ENCODE measurements around the gene DIO3. TPM values are rescaled to one million over a fixed set of nuclear protein-coding genes. Genes with fewer than 3 reads are reported as not detected.
A peak's percentile ranks its signal among the peaks of the same experiment; 100 is the strongest.

DIO3 gene
- total RNA-seq, 2 donors from 2014 or later, result not detected

DNA sequence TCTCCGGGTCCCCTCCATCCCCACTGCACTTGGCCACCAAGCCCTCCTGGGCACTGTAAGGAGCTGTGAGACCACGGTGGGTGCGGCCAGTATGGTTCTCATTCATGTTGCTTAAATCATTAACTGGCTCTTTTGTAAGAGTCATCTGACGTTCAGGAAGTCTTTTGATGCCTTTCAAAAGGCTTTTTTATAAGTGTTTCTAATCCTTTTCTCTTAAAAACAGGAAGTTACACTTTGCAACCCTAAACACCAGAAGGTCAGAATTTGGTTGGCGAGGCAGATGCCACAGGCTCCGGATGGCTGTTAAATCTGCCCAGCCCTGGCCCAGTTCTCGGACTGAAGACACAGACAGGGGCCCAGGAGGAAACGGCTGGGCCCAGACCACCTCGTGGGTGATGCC is 26.1 kb upstream of the DIO3 start:
- no peaks in the 10 kb centered on the region for H3K9me3 Mint-ChIP-seq
- no peak overlapping the region for H3K4me3 Mint-ChIP-seq
- H3K27ac Mint-ChIP-seq, result no peak overlapping the region
- peaks cover 20% of the 10 kb centered on the region for H3K27me3 Mint-ChIP-seq
- no peaks in the 10 kb centered on the region for H3K36me3 Mint-ChIP-seq (ENCODE audit: low read depth)
- ATAC-seq (replicated peaks), result no peak
- peaks cover 9% of the 10 kb centered on the region for H3K4me1 Mint-ChIP-seq

DNA sequence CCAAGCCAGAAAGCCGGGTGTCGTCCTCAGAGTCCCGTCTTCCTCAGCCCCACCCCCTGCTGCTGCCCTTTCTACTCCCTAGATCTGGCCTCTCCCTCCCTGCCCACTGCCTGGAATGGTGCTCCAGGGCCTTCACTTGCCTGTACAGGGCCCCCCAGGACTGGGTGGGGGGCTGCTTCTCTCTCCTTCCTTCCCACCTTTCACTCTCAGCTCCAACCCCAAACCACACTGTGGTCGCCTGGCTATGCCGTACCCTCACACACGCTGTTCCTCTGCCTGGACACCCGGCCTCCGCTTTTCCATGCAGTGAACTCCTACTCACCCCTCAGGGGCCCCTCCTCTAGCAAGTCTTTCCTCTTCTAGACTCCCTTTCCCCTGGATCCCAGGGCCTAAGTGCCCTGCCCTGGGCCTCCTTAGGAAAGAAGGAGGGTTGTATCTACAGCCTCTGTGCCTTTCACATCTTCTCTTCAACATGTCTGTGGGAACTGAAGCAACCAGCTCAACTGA is 25.5 kb upstream of the DIO3 start:
- Mint-ChIP-seq H3K36me3 (ENCODE audit: low read depth) (no peaks in the 10 kb centered on the region), H3K9me3 (no peaks in the 10 kb centered on the region), H3K27me3 (peaks cover 17% of the 10 kb centered on the region), H3K4me3 (no peak overlapping the region), H3K4me1 (peaks cover 6% of the 10 kb centered on the region), H3K27ac (peak overlapping the region; percentile 87)
- no peak for ATAC-seq (replicated peaks)

DNA sequence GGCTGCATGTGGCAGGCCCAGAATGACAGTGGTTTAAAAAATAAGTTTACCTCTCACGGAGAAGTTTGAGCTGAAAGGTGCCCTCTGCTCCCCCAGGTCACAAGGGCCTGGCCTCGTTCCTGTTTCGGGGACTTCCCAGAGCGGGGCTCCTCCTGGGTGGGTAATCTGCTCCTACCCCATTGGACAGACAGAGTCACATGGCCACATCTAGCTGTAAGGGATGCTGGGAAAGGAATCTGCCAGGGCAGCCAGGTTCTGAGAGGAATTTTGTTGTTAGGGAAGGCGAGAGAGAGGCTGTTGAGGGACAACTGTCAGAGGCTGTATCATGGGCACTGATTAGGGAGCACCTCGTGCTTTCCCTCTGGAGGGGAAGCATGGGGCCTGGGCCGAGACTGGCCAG is 24.0 kb upstream of the DIO3 start:
- peaks cover 6% of the 10 kb centered on the region for H3K4me1 Mint-ChIP-seq
- no peaks in the 10 kb centered on the region for H3K9me3 Mint-ChIP-seq
- no peaks in the 10 kb centered on the region for H3K36me3 Mint-ChIP-seq (ENCODE audit: low read depth)
- H3K27ac Mint-ChIP-seq, result no peak overlapping the region
- no peak overlapping the region for H3K4me3 Mint-ChIP-seq
- peaks cover 17% of the 10 kb centered on the region for H3K27me3 Mint-ChIP-seq
- no peak for ATAC-seq (replicated peaks)

- no peaks in the 10 kb centered on the region for H3K36me3 Mint-ChIP-seq (ENCODE audit: low read depth)
- no peak overlapping the region for H3K27ac Mint-ChIP-seq
Observed at GRCh38 chr14:101538878-101539277, 22.4 kb upstream of the DIO3 start.

DNA sequence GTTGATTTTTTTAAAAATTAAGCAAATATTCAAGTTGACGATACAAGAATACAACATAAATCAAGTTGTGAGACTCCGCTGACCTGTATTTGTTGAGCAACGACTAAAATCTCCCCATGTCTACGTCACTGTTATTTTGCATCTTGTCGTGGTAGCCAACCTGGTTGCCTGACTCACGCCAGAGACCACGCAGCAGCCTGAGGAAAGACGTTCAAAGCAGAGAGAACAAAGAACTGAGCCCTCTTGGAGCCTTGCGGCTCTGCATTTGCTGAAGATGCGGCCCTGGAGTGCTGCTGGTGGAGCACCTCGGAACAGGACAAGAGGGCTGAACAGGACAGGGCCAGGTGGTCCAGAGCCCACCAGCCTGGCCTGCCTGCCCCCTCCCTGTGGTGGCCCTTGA is 21.4 kb upstream of the DIO3 start:
- H3K9me3 Mint-ChIP-seq, result no peaks in the 10 kb centered on the region
- ATAC-seq (replicated peaks), result no peak
- peaks cover 14% of the 10 kb centered on the region for H3K27me3 Mint-ChIP-seq
- H3K36me3 Mint-ChIP-seq (ENCODE audit: low read depth), result no peaks in the 10 kb centered on the region
- peaks cover 6% of the 10 kb centered on the region for H3K4me1 Mint-ChIP-seq
- no peak overlapping the region for H3K27ac Mint-ChIP-seq
- no peak overlapping the region for H3K4me3 Mint-ChIP-seq

More at GRCh38 chr14:101538878-101539277, 22.4 kb upstream of the DIO3 start:
- H3K4me3 Mint-ChIP-seq, result no peak overlapping the region
- peaks cover 17% of the 10 kb centered on the region for H3K27me3 Mint-ChIP-seq
- no peaks in the 10 kb centered on the region for H3K9me3 Mint-ChIP-seq
- no peak for ATAC-seq (replicated peaks)
- peaks cover 6% of the 10 kb centered on the region for H3K4me1 Mint-ChIP-seq

- H3K4me3 Mint-ChIP-seq, result no peak overlapping the region
- H3K27me3 Mint-ChIP-seq, result peaks cover 13% of the 10 kb centered on the region
- no peak for ATAC-seq (replicated peaks)
- no peaks in the 10 kb centered on the region for H3K36me3 Mint-ChIP-seq (ENCODE audit: low read depth)
- H3K9me3 Mint-ChIP-seq, result no peaks in the 10 kb centered on the region
- H3K27ac Mint-ChIP-seq, result no peak overlapping the region
- peaks cover 4% of the 10 kb centered on the region for H3K4me1 Mint-ChIP-seq
Observed at GRCh38 chr14:101540481-101541462, 20.5 kb upstream of the DIO3 start.

- no peaks in the 10 kb centered on the region for H3K9me3 Mint-ChIP-seq
- no peak overlapping the region for H3K27ac Mint-ChIP-seq
- H3K27me3 Mint-ChIP-seq, result peaks cover 9% of the 10 kb centered on the region
- H3K36me3 Mint-ChIP-seq (ENCODE audit: low read depth), result no peaks in the 10 kb centered on the region
- no peak overlapping the region for H3K4me3 Mint-ChIP-seq
- ATAC-seq (replicated peaks), result no peak
- no peaks in the 10 kb centered on the region for H3K4me1 Mint-ChIP-seq
Observed at GRCh38 chr14:101542391-101542790, 18.9 kb upstream of the DIO3 start.

DNA sequence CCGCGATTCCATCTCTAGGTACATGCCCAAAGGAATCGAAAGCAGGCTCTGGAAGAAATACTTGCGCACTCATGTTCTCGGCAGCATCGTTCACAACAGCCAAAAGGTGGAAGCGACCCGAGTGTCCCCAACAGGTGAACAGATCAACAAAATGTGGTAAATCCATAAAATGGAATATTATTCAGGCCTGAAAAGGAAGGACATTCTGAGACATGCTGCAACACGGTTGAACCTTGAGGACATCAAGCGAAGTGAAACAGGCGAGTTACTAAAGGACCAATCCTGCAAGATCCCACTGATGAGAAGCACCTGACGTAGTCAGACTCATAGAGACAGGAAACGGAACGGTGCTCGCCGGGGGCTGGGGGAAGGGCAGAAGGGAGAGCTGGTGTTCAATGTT is 17.5 kb upstream of the DIO3 start:
- Mint-ChIP-seq H3K27me3 (peaks cover 6% of the 10 kb centered on the region), H3K4me3 (no peak overlapping the region), H3K27ac (no peak overlapping the region), H3K9me3 (no peaks in the 10 kb centered on the region), H3K36me3 (ENCODE audit: low read depth) (no peaks in the 10 kb centered on the region), H3K4me1 (no peaks in the 10 kb centered on the region)
- no peak for ATAC-seq (replicated peaks)

DNA sequence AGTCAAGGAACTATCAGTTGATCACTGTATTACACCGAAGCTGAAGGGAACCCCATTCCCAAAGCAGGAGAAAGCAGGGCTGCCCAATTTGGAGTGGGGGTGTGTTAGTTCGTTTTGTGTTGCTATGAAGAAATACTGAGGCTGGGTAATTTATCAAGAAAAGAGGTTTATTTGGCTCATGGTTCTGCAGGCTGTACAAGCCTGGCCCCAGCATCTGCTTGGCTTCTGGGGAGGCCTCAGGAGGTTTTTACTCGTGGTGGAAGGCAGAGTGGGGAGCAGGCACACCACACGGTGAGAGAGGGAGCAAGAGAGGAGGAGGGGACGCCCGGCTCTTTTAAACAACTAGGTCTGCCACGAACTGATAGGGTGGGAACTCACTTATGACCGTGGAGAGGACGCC is 16.7 kb upstream of the DIO3 start:
- H3K9me3 Mint-ChIP-seq, result no peaks in the 10 kb centered on the region
- H3K4me3 Mint-ChIP-seq, result no peak overlapping the region
- ATAC-seq (replicated peaks), result no peak
- peaks cover 6% of the 10 kb centered on the region for H3K27me3 Mint-ChIP-seq
- no peaks in the 10 kb centered on the region for H3K36me3 Mint-ChIP-seq (ENCODE audit: low read depth)
- no peaks in the 10 kb centered on the region for H3K4me1 Mint-ChIP-seq
- H3K27ac Mint-ChIP-seq, result no peak overlapping the region

DNA sequence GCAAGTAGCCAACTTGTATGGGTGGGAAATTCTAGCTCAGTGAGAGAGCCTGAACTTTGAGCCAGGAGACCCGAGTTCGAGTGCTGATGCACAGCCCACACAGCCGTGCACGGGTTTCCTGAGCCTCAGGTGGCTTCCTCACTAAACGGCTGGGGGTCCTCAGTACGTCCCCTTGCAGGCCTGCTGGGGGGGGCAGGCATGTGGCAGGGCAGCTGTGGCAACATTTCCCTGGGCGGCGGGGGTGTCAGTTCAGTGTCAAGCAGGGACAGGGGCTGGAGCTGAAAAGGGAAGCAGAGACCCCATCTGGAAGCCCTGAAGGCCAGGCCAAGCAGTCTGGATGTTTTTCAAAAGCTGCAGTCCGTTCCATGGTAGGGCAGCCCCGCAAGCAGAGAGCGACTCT is 14.6 kb upstream of the DIO3 start:
- no peak for ATAC-seq (replicated peaks)
- H3K27me3 Mint-ChIP-seq, result peaks cover 10% of the 10 kb centered on the region
- H3K27ac Mint-ChIP-seq, result no peak overlapping the region
- H3K4me1 Mint-ChIP-seq, result no peaks in the 10 kb centered on the region
- H3K36me3 Mint-ChIP-seq (ENCODE audit: low read depth), result no peaks in the 10 kb centered on the region
- no peak overlapping the region for H3K4me3 Mint-ChIP-seq
- H3K9me3 Mint-ChIP-seq, result no peaks in the 10 kb centered on the region

- Mint-ChIP-seq H3K27ac (no peak overlapping the region), H3K4me1 (no peaks in the 10 kb centered on the region), H3K4me3 (no peak overlapping the region), H3K27me3 (peaks cover 10% of the 10 kb centered on the region), H3K9me3 (no peaks in the 10 kb centered on the region), H3K36me3 (ENCODE audit: low read depth) (no peaks in the 10 kb centered on the region)
- ATAC-seq (replicated peaks), result no peak
Observed at GRCh38 chr14:101547107-101547738, 14.1 kb upstream of the DIO3 start.

- Mint-ChIP-seq H3K9me3 (no peaks in the 10 kb centered on the region), H3K27me3 (peaks cover 11% of the 10 kb centered on the region), H3K27ac (no peak overlapping the region), H3K36me3 (ENCODE audit: low read depth) (no peaks in the 10 kb centered on the region), H3K4me1 (no peaks in the 10 kb centered on the region), H3K4me3 (no peak overlapping the region)
- ATAC-seq (replicated peaks), result no peak
Observed at GRCh38 chr14:101547961-101548669, 13.2 kb upstream of the DIO3 start.

- Mint-ChIP-seq H3K27me3 (peaks cover 16% of the 10 kb centered on the region), H3K27ac (no peak overlapping the region), H3K36me3 (ENCODE audit: low read depth) (no peaks in the 10 kb centered on the region), H3K4me1 (no peaks in the 10 kb centered on the region), H3K9me3 (no peaks in the 10 kb centered on the region), H3K4me3 (no peak overlapping the region)
- ATAC-seq (replicated peaks), result no peak
Observed at GRCh38 chr14:101548710-101549109, 12.6 kb upstream of the DIO3 start.

GRCh38 chr14:101549154-101549553 is 12.1 kb upstream of the DIO3 start:
- ATAC-seq (replicated peaks), result no peak
- H3K27ac Mint-ChIP-seq, result no peak overlapping the region
- H3K9me3 Mint-ChIP-seq, result no peaks in the 10 kb centered on the region

More at GRCh38 chr14:101549154-101549553, 12.1 kb upstream of the DIO3 start:
- Mint-ChIP-seq H3K4me1 (no peaks in the 10 kb centered on the region), H3K36me3 (ENCODE audit: low read depth) (no peaks in the 10 kb centered on the region), H3K4me3 (no peak overlapping the region), H3K27me3 (peaks cover 16% of the 10 kb centered on the region)

Measured in activated T-helper 17 cell treated with anti-CD3 and anti-CD28 coated beads, Interleukin-2, amount 50 U/mL, for 72 hours (primary cell).